ENCODE data around the gene CEACAM18.
"Not testable (repeated sequence)": the region's sequence is repeated elsewhere in the genome, so short reads cannot be mapped to it uniquely, and the experiment has no call there.

The CEACAM18 gene

GRCh38 chr19:51478381-51479234 is at the start of gene CEACAM18:
Gene CEACAM18 (plus strand): TSS chr19:51478539.
- no peak for DNase-seq

GRCh38 chr19:51430221-51430620 is 48.1 kb upstream of the CEACAM18 start:
- DNase-seq, result no peak

GRCh38 chr19:51431124-51431523 is 47.2 kb upstream of the CEACAM18 start:
- no peak for DNase-seq

GRCh38 chr19:51433043-51433442 is 45.3 kb upstream of the CEACAM18 start:
- DNase-seq, result no peak

- DNase-seq, result no peak
Measured at GRCh38 chr19:51434456-51434855, 43.9 kb upstream of the CEACAM18 start.

- DNase-seq, result no peak
Measured at GRCh38 chr19:51439021-51439465, 39.3 kb upstream of the CEACAM18 start.

GRCh38 chr19:51440052-51440451 is 38.3 kb upstream of the CEACAM18 start:
- DNase-seq, result no peak

GRCh38 chr19:51440846-51441409 is 37.4 kb upstream of the CEACAM18 start:
- DNase-seq, result no peak

- no peak for DNase-seq
Measured at GRCh38 chr19:51441410-51442390, 36.6 kb upstream of the CEACAM18 start.

- not testable (repeated sequence) for DNase-seq
Measured at GRCh38 chr19:51447510-51447909, 30.8 kb upstream of the CEACAM18 start.

- DNase-seq, result no peak
Measured at GRCh38 chr19:51448011-51448410, 30.3 kb upstream of the CEACAM18 start.

GRCh38 chr19:51448411-51449016 is 29.8 kb upstream of the CEACAM18 start:
- no peak for DNase-seq

- no peak for DNase-seq
Measured at GRCh38 chr19:51450730-51451307, 27.5 kb upstream of the CEACAM18 start.

- DNase-seq, result no peak
Measured at GRCh38 chr19:51456541-51457290, 21.6 kb upstream of the CEACAM18 start.

GRCh38 chr19:51457351-51458013 is 20.9 kb upstream of the CEACAM18 start:
- no peak for DNase-seq

- no peak for DNase-seq
Measured at GRCh38 chr19:51458051-51458645, 20.2 kb upstream of the CEACAM18 start, which contains the start of gene SIGLEC8. Gene SIGLEC8 (minus strand): TSS chr19:51458454. CDS start chr19:51458387, 67 bp downstream.

GRCh38 chr19:51458899-51459505 is 19.3 kb upstream of the CEACAM18 start:
- no peak for DNase-seq

- DNase-seq, result no peak
Measured at GRCh38 chr19:51460164-51460992, 18.0 kb upstream of the CEACAM18 start.

All from hypothalamus (tissue), 51 donors.